CD14-positive monocyte (primary cell): ENCODE measurements around the gene INPP5K. TPM values are rescaled to one million over a fixed set of nuclear protein-coding genes. Genes with fewer than 3 reads are reported as not detected.
"Not testable (repeated sequence)": the region's sequence is repeated elsewhere in the genome, so short reads cannot be mapped to it uniquely, and the experiment has no call there.

Source experiments
- DNase-seq, 3 donors: peaks; one replicate each; pipeline ENCODE4 v3.0.0-alpha.2; 2011 to 2022
- H2AFZ ChIP-seq: 2 replicates; pipeline ENCODE4 v1.6.0; 2012; ENCODE audit warnings: mild to moderate bottlenecking, low read depth, low read length, inconsistent platforms; ENCODE audit not compliant: insufficient read depth, poor library complexity, severe bottlenecking
- H3K27ac ChIP-seq, 2 donors: 1 replicate in 1 of 2; 2 replicates in 1 of 2; pipeline ENCODE4 v1.5.1; 2012 to 2013; ENCODE audit warnings: low read length in 2 of 2, control low read depth in 1 of 2, inconsistent platforms in 1 of 2, low read depth in 1 of 2, mild to moderate bottlenecking in 1 of 2
- H3K27me3 ChIP-seq, 2 donors: one replicate each; pipeline versions ENCODE4 v1.6.0 to v1.6.1; 2011 to 2013; ENCODE audit warnings: low read length in 2 of 2; ENCODE audit not compliant: control insufficient read depth in 2 of 2, insufficient read depth in 2 of 2
- H3K36me3 ChIP-seq, 2 donors: replicated peaks in 1 of 2; 1 replicate in 1 of 2; 2 replicates in 1 of 2; pipeline versions ENCODE4 v1.5.1 to v1.6.1; 2012 to 2013; ENCODE audit warnings: low read length in 2 of 2, control low read depth in 1 of 2, inconsistent platforms in 1 of 2, mild to moderate bottlenecking in 1 of 2; ENCODE audit not compliant: insufficient read depth in 2 of 2, control insufficient read depth in 1 of 2
- H3K4me1 ChIP-seq, 2 donors: 1 replicate in 1 of 2; 2 replicates in 1 of 2; pipeline versions ENCODE4 v1.5.1 to v1.6.1; 2012 to 2013; ENCODE audit warnings: low read length in 2 of 2, control low read depth in 1 of 2, inconsistent platforms in 1 of 2, mild to moderate bottlenecking in 1 of 2, moderate library complexity in 1 of 2; ENCODE audit not compliant: insufficient read depth in 2 of 2, control insufficient read depth in 1 of 2
- H3K4me2 ChIP-seq: replicated peaks from 2 replicates; pipeline ENCODE3; 2012; ENCODE audit warnings: low read length, moderate library complexity, mild to moderate bottlenecking; ENCODE audit not compliant: poor library complexity, severe bottlenecking; ENCODE audit errors: extremely low read depth
- H3K4me3 ChIP-seq, 3 experiments: fragments of 200-600 bp in 1 of 3; sonication (generic) in 1 of 3; replicated peaks in 1 of 3; 1 replicate in 2 of 3; 2 replicates in 1 of 3; pipeline ENCODE4 v1.5.1; 2011 to 2013; ENCODE audit warnings: low read length in 3 of 3, mild to moderate bottlenecking in 3 of 3, control low read depth in 2 of 3, low read depth in 2 of 3, inconsistent platforms in 1 of 3, moderate library complexity in 1 of 3
- H3K79me2 ChIP-seq: 2 replicates; pipeline ENCODE4 v1.6.0; 2012; ENCODE audit warnings: mild to moderate bottlenecking, control low read depth, inconsistent platforms, low read length, moderate library complexity; ENCODE audit not compliant: insufficient read depth
- H3K9ac ChIP-seq: 2 replicates; pipeline ENCODE4 v1.6.0; 2017; ENCODE audit warnings: low read length, mild to moderate bottlenecking; ENCODE audit not compliant: insufficient read depth, poor library complexity, severe bottlenecking
- H3K9me3 ChIP-seq, 2 donors: replicated peaks in 1 of 2; 1 replicate in 1 of 2; 2 replicates in 1 of 2; pipeline versions ENCODE4 v1.5.1 to v1.6.1; 2012 to 2013; ENCODE audit warnings: low read length in 2 of 2, control low read depth in 1 of 2; ENCODE audit not compliant: control insufficient read depth in 1 of 2, insufficient read depth in 1 of 2
- H4K20me1 ChIP-seq: 2 replicates; pipeline ENCODE4 v1.6.0; 2012; ENCODE audit warnings: mild to moderate bottlenecking, low read length, control low read depth, moderate library complexity; ENCODE audit not compliant: insufficient read depth
- H3K27ac Mint-ChIP-seq, 7 donors: one replicate each; pipeline ENCODE4 v1.8.0; 2020; ENCODE audit warnings: mild to moderate bottlenecking in 7 of 7, mixed read lengths in 7 of 7, moderate library complexity in 6 of 7, inconsistent platforms in 2 of 7
- H3K27me3 Mint-ChIP-seq, 3 donors: one replicate each; pipeline ENCODE4 v1.8.0; 2021 to 2022; ENCODE audit warnings: low read depth in 3 of 3, mild to moderate bottlenecking in 3 of 3, mixed read lengths in 3 of 3, moderate library complexity in 3 of 3, inconsistent platforms in 1 of 3
- H3K36me3 Mint-ChIP-seq, 2 donors: one replicate each; pipeline ENCODE4 v1.8.0; 2020; ENCODE audit warnings: mixed read lengths in 2 of 2, inconsistent platforms in 1 of 2, mild to moderate bottlenecking in 1 of 2
- H3K4me1 Mint-ChIP-seq: one replicate; pipeline ENCODE4 v1.8.0; 2020; ENCODE audit warnings: mild to moderate bottlenecking, mixed read lengths
- H3K4me3 Mint-ChIP-seq, 2 donors: one replicate each; pipeline ENCODE4 v1.8.0; 2020; ENCODE audit warnings: mild to moderate bottlenecking in 2 of 2, mixed read lengths in 2 of 2, moderate library complexity in 1 of 2
- H3K9me3 Mint-ChIP-seq, 7 donors: one replicate each; pipeline ENCODE4 v1.8.0; 2020 to 2022; ENCODE audit warnings: mixed read lengths in 7 of 7, mild to moderate bottlenecking in 6 of 7, moderate library complexity in 6 of 7, inconsistent platforms in 2 of 7
- CTCF ChIP-seq: fragments of 200-600 bp; IDR thresholded peaks from one replicate; pipeline ENCODE4 v1.8.0; 2022; ENCODE audit warnings: antibody characterized with exemption, mild to moderate bottlenecking
- WGBS: methylation state at CpG from one replicate; pipeline ENCODE4 v1.1.5; 2013; ENCODE audit warnings: missing lambda C conversion rate; ENCODE audit not compliant: insufficient coverage; 5-methylcytosine and 5-hydroxymethylcytosine counted together
- intact Hi-C, 2 donors: fragments of 100-400 bp; cut with micrococcal nuclease; formaldehyde crosslinking; loops; one replicate each; pipeline versions ENCODE4 v1.15.0 to v1.15.1; 2023
- polyA plus RNA-seq, 3 donors: library from polyadenylated mRNA; depleted of rRNA in 1 of 3; unstranded in 2 of 3; stranded (reverse) in 1 of 3; fragments of 300-500 nt in 2 of 3; fragments of >200 nt in 1 of 3; fragmentation: Illumina TruSeq in 2 of 3; gene quantifications; 1 replicate in 2 of 3; 2 replicates in 1 of 3; pipeline ENCODE4 v1.2.3, GENCODE V29; 2012 to 2021

Gene INPP5K
- polyA plus RNA-seq, 3 donors: 50.3 to 58.7 (median 53.0) TPM

- Mint-ChIP-seq H3K4me3 (peak overlapping the region; percentile 53 to 67), H3K36me3 (peaks cover 20 to 25% of the 10 kb centered on the region in 2 donors), H3K27me3 (peaks cover 6 to 20% (median 14%) of the 10 kb centered on the region in 3 donors), H3K4me1 (peaks cover 49% of the 10 kb centered on the region), H3K27ac (peak overlapping the region in 5 of 7 donors; percentile 50 to 91 (median 83)), H3K9me3 (peaks cover 0 to 4% (median 0%) of the 10 kb centered on the region in 7 donors)
- 85% methylated on average over 19 of the region's 19 CpGs for WGBS
- H3K27me3 ChIP-seq: no peaks in the 10 kb centered on the region
- TF ChIP-seq CTCF: no peak
- H3K9ac ChIP-seq: no peak overlapping the region
- peaks cover 33 to 48% of the 10 kb centered on the region in 2 donors for H3K4me1 ChIP-seq
- H3K27ac ChIP-seq: no peak overlapping the region
- H3K36me3 ChIP-seq: peaks cover 4 to 15% of the 10 kb centered on the region in 2 donors
- H3K9me3 ChIP-seq: no peaks in the 10 kb centered on the region
- intact Hi-C loops: loop anchor here in 1 of 2 donors (5.0 kb wide), 1 partner anchor 47 kb away; the partner anchor contains the start of gene INPP5K
- H3K79me2 ChIP-seq: peaks cover 33% of the 10 kb centered on the region
- H3K4me2 ChIP-seq: no peak overlapping the region
- H3K4me3 ChIP-seq: no peak overlapping the region
- H2AFZ ChIP-seq: no peak overlapping the region
- DNase-seq: no peak
- peaks cover 31% of the 10 kb centered on the region for H4K20me1 ChIP-seq
Measured at GRCh38 chr17:1563786-1564613, 47.6 kb upstream of the INPP5K start.

- H3K27me3 Mint-ChIP-seq: peaks cover 6 to 18% (median 14%) of the 10 kb centered on the region in 3 donors
- H3K79me2 ChIP-seq: peaks cover 37% of the 10 kb centered on the region
- peaks cover 20 to 28% of the 10 kb centered on the region in 2 donors for H3K36me3 Mint-ChIP-seq
- peak overlapping the region; percentile 66 to 67 for H3K4me3 Mint-ChIP-seq
- H3K27ac Mint-ChIP-seq: peak overlapping the region; percentile 50 to 91 (median 83)
- not testable (repeated sequence) for H3K9ac ChIP-seq, H2AFZ ChIP-seq, H3K9me3 Mint-ChIP-seq, H3K4me3 ChIP-seq, DNase-seq, H3K27ac ChIP-seq, H3K9me3 ChIP-seq, H3K27me3 ChIP-seq
- intact Hi-C loops: loop anchor here in 1 of 2 donors (5.0 kb wide), 1 partner anchor 46 kb away; the partner anchor contains the start of gene INPP5K
- peaks cover 33 to 48% of the 10 kb centered on the region in 2 donors for H3K4me1 ChIP-seq
- H3K4me1 Mint-ChIP-seq: peaks cover 53% of the 10 kb centered on the region
- WGBS: 99% methylated on average over 6 of the region's 15 CpGs
- peak overlapping the region; percentile 75 for H3K4me2 ChIP-seq
- H3K36me3 ChIP-seq: peaks cover 4 to 15% of the 10 kb centered on the region in 2 donors
- H4K20me1 ChIP-seq: peaks cover 36% of the 10 kb centered on the region
Measured at GRCh38 chr17:1563471-1563785, 47.0 kb upstream of the INPP5K start.
